GM13977 (cell line): ENCODE results near the gene SORCS1.

ENCODE experiments used
- DNase-seq: peaks from one replicate; pipeline ENCODE4 v3.0.0; 2012; ENCODE audit warnings: low spot score
- in situ Hi-C: fragments of 300-500 bp; cut with MboI; formaldehyde crosslinking; loops from one replicate; pipeline ENCODE4 v1.12.0; 2022; ENCODE audit warnings: low sequenced_read_pairs, low pct_unique_long_range_greater_than_20kb, mixed read lengths, inconsistent platforms; ENCODE audit not compliant: unreplicated experiment
- TF ChIP-seq, protein P1 (sequence below): IDR thresholded peaks from 2 replicates; pipeline ENCODE4 v1.5.1; 2012; ENCODE audit warnings: mild to moderate bottlenecking, control low read depth; ENCODE audit not compliant: insufficient read depth; ENCODE audit errors: extremely low read depth, missing control alignments

Gene SORCS1

DNA sequence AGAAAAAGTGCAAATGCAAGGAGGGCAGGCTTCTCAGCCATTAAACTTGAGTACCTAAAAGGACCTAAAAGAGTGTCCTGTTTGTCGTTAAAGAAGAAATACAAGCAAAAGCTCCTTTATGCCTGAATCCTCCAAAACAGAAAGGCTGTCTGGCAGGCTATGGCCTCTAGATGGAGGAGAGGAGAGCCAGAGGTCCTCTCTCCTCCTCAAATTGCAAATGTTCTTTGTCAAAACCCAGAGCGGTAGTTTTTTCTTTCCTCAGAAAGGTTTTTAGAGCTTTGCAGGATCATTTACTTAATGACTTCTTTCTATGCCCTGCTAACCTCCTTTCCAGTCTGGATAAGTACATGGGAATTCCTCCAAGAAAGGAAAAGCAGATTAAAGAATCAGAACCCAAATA, 1.9 kb upstream of the SORCS1 start:
- in situ Hi-C loops: no loop called here
- DNase-seq: no peak
- TF ChIP-seq, protein P1, sequence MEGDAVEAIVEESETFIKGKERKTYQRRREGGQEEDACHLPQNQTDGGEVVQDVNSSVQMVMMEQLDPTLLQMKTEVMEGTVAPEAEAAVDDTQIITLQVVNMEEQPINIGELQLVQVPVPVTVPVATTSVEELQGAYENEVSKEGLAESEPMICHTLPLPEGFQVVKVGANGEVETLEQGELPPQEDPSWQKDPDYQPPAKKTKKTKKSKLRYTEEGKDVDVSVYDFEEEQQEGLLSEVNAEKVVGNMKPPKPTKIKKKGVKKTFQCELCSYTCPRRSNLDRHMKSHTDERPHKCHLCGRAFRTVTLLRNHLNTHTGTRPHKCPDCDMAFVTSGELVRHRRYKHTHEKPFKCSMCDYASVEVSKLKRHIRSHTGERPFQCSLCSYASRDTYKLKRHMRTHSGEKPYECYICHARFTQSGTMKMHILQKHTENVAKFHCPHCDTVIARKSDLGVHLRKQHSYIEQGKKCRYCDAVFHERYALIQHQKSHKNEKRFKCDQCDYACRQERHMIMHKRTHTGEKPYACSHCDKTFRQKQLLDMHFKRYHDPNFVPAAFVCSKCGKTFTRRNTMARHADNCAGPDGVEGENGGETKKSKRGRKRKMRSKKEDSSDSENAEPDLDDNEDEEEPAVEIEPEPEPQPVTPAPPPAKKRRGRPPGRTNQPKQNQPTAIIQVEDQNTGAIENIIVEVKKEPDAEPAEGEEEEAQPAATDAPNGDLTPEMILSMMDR: no peak

DNA sequence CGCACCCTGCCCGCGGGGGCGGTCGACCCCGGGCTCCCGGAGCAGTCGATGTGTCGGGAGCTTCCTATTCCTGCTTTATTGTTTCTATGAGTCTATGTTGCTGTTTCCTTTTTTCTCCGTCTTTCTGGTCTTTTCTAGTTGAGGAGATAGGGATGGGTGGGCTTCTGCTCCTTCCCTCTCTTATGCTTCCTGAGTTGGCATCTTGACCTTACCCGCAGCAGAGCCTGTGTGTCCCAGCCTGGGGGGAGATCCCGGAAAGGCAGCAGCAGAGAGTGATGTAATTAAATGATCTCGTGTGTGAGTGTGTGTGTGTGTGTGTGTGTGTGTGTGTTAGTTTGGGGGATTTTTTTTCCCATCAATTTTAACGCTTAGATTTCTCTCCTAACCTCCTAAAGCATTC, 486 bp upstream of the SORCS1 start:
- in situ Hi-C loops: no loop called here
- TF ChIP-seq, protein P1: no peak

DNA sequence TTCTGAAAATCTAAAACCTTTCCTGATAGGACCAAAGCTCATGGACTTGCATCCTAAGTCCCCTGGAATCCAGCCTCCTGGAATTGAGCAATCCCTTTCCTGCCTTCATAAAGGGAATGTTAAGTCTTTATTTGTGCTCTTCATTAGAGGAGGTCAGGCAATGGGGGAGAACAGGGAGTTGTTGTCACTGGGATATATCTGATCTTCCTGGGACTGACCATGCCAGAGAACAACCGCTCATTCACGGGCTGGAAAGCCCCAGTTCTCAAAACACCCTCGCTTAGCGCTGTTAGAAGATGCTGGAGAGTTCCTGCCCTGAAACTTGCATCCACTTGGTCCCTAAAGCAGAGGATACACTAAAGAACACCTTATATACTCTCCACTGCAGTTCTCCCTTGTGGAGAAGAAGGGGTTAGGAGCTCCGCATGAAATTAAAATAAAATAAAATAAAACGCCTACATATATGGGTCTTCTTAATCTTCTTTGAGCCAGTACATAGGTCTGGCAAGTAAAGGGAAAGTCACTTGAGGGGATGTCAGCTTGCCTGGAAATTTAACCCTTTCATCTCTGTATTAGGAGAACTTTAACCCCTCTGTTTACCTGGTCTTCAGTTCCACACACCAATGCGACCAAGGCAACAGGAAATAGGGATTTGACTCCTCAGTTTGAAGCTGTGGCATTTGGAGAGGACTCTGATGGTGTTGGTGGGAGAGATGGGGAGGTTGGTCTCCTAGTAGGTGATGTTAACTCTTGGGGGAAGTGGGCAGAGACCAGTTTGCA, 1.2 kb downstream of the SORCS1 start:
- in situ Hi-C loops: no loop called here
- DNase-seq: no peak
- TF ChIP-seq, protein P1: no peak

More for the DNA sequence above, 486 bp upstream of the SORCS1 start:
- no peak for DNase-seq

DNA sequence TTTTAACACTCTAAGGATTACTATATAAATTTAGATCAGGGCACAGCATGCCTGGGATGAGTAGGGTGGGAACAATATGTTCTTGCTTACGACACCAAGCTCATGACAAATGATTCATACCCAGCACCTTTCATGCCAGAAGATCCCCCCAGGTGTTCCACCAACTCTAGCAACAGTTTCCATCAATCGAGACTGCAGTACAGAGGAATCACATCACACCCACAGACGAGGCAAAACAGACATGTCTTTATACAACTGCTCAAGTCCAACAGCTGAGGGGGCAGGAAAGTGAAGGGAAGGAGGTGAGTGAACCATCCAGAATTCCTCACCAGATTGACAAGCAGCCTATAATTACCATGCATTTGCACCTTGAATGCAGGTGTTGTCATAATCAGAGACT, 3.6 kb downstream of the SORCS1 start:
- TF ChIP-seq, protein P1: no peak
- DNase-seq: no peak
- in situ Hi-C loops: no loop called here

DNA sequence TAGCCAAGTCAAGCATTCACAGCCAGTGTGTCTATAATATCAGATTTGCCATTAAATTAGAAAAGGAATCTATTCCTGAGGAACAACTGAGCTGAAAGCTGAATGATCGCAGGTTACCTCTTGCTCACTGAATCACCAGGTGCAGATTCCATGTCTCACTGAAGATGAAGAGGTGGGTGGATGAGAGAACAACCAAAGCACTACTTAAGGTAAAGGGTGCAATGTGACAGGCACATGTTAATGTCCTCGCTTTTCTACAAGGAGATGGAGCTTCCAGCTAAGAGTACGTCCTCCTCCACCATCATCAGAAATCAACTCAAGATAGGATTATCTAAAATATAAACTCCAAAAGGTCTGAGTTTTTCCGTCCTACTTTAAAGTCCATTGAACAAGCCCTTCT, 4.6 kb downstream of the SORCS1 start:
- TF ChIP-seq, protein P1: no peak
- DNase-seq: no peak
- in situ Hi-C loops: no loop called here

DNA sequence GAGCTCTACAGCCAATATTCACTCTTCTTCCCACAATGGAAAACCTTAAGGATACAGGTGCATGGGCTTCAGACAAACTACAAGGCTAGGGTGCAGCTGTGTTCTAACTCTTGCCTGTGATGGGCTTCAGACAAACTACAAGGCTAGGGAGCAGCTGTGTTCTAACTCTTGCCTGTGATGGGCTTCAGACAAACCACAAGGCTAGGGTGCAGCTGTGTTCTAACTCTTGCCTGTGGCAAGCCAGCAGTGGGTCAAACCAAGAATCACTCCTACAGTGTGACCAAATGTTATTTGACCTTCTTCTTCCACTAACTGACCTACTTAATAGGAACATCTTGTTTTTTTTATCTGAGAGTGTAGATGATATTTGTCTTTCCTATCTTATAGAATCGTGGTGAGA, 7.4 kb downstream of the SORCS1 start:
- in situ Hi-C loops: no loop called here
- no peak for DNase-seq
- TF ChIP-seq, protein P1: no peak
